T-helper 1 cell treated with Interleukin-12 subunit alpha and Interleukin-12 subunit beta and Interleukin-4 antibody, amounts not matched to agents 30 ng/mL and 1 ng/mL, for 36 hours (primary cell): Measurements from ENCODE around the gene BEX1. TPM values are rescaled to one million over a fixed set of nuclear protein-coding genes. Genes with fewer than 3 reads are reported as not detected.

Experiments
- total RNA-seq: library from RNA; stranded (reverse); gene quantifications from 2 replicates; pipeline ENCODE4 v1.2.3, GENCODE V29; 2022

The BEX1 gene
- total RNA-seq, 1 donor from 2014 or later, result not detected

Other genes starting within 250 kb of the BEX1 start
- 0.34 TPM in 1 of 2 replicates, not detected in the other for gene RAB40AL, start 126.9 kb downstream of the BEX1 start, total RNA-seq
- gene NXF3, start 29.0 kb upstream of the BEX1 start, total RNA-seq, result not detected in 2 replicates
- gene BEX4, start 150.9 kb upstream of the BEX1 start, total RNA-seq, result 6.4 and 7.8 TPM in 2 replicates
- 27.8 and 30.0 TPM in 2 replicates for gene TCEAL8, start 191.0 kb upstream of the BEX1 start, total RNA-seq
- gene TCEAL5, start 212.6 kb upstream of the BEX1 start, total RNA-seq, result not detected in 2 replicates
- 3.9 and 4.2 TPM in 2 replicates for gene BEX2, start 246.8 kb upstream of the BEX1 start, total RNA-seq